GM23338 (cell line): ENCODE measurements around the gene PPP1R10. TPM values are rescaled to one million over a fixed set of nuclear protein-coding genes. Genes with fewer than 3 reads are reported as not detected.

Experiments used
- ATAC-seq: fragments of 200-7000 bp; cut with Tn5 transposase; 3 replicates; pipeline ENCODE4 v1.9.1; 2020
- DNase-seq: peaks from one replicate; pipeline ENCODE4 v3.0.0-alpha.2; 2015; ENCODE audit warnings: low spot score
- H2AFZ ChIP-seq: fragments of 200-600 bp; sonication (generic); 2 replicates; pipeline ENCODE4 v1.8.0; 2016; ENCODE audit warnings: antibody characterized with exemption, mild to moderate bottlenecking, moderate library complexity
- H3F3A ChIP-seq: fragments of 200-600 bp; sonication (generic); replicated peaks from 2 replicates; pipeline ENCODE4 v1.8.0; 2017; ENCODE audit warnings: antibody characterized with exemption, mixed run types, low read depth
- H3K27ac ChIP-seq: fragments of 200-600 bp; sonication (generic); 2 replicates; pipeline ENCODE4 v1.6.1; 2016; ENCODE audit warnings: low read depth
- H3K27me3 ChIP-seq: fragments of 200-600 bp; sonication (generic); 2 replicates; pipeline ENCODE4 v1.8.0; 2016; ENCODE audit warnings: mild to moderate bottlenecking, mixed run types, moderate library complexity; ENCODE audit not compliant: insufficient read depth
- H3K36me3 ChIP-seq: fragments of 200-600 bp; sonication (generic); 2 replicates; pipeline ENCODE4 v1.8.0; 2016; ENCODE audit warnings: mild to moderate bottlenecking; ENCODE audit not compliant: insufficient read depth
- H3K4me1 ChIP-seq: fragments of 200-600 bp; sonication (generic); 2 replicates; pipeline ENCODE4 v1.8.0; 2016; ENCODE audit warnings: mild to moderate bottlenecking, moderate library complexity; ENCODE audit not compliant: insufficient read depth
- H3K4me2 ChIP-seq: fragments of 200-600 bp; sonication (generic); 2 replicates; pipeline ENCODE4 v1.7.1; 2017; ENCODE audit warnings: mixed run types
- H3K4me3 ChIP-seq: fragments of 200-600 bp; sonication (generic); 2 replicates; pipeline ENCODE4 v1.6.1; 2016; ENCODE audit warnings: mixed run types
- H3K79me2 ChIP-seq: fragments of 200-600 bp; sonication (generic); replicated peaks from 2 replicates; pipeline ENCODE4 v1.8.0; 2017; ENCODE audit warnings: mild to moderate bottlenecking; ENCODE audit not compliant: insufficient read depth
- H3K9me2 ChIP-seq: fragments of 200-600 bp; sonication (generic); 2 replicates; pipeline ENCODE4 v1.8.0; 2017; ENCODE audit not compliant: insufficient read depth
- H4K20me1 ChIP-seq: fragments of 200-600 bp; sonication (generic); replicated peaks from 2 replicates; pipeline ENCODE4 v1.8.0; 2017; ENCODE audit warnings: mild to moderate bottlenecking; ENCODE audit not compliant: insufficient read depth
- H3K27ac Mint-ChIP-seq: 2 replicates; pipeline ENCODE4 v1.8.0; 2020; ENCODE audit warnings: inconsistent platforms, mild to moderate bottlenecking, moderate library complexity, mixed read lengths
- H3K27me3 Mint-ChIP-seq: 3 replicates; pipeline ENCODE4 v1.8.0; 2022; ENCODE audit warnings: low read depth, mild to moderate bottlenecking, moderate library complexity, mixed read lengths, inconsistent platforms; ENCODE audit not compliant: insufficient read depth, poor library complexity
- H3K36me3 Mint-ChIP-seq: 3 replicates; pipeline ENCODE4 v1.8.0; 2021; ENCODE audit warnings: low read depth, mild to moderate bottlenecking, inconsistent platforms, moderate library complexity, mixed read lengths
- H3K4me1 Mint-ChIP-seq: 3 replicates; pipeline ENCODE4 v1.8.0; 2020; ENCODE audit warnings: mild to moderate bottlenecking, inconsistent platforms, mixed read lengths
- H3K4me3 Mint-ChIP-seq: 3 replicates; pipeline ENCODE4 v1.8.0; 2021; ENCODE audit warnings: moderate library complexity, mild to moderate bottlenecking, inconsistent platforms, mixed read lengths
- H3K9me3 Mint-ChIP-seq: 3 replicates; pipeline ENCODE4 v1.8.0; 2020; ENCODE audit warnings: moderate library complexity, mild to moderate bottlenecking, inconsistent platforms, mixed read lengths
- CREB1 ChIP-seq: fragments of 250-450 bp; sonication (Bioruptor Pico); IDR thresholded peaks from 2 replicates; pipeline ENCODE4 v1.5.0; 2020; ENCODE audit warnings: low read depth, mild to moderate bottlenecking, moderate library complexity
- EZH2phosphoT487 ChIP-seq: fragments of 200-600 bp; sonication (generic); IDR thresholded peaks from one replicate; pipeline ENCODE4 v1.8.1; 2018; ENCODE audit warnings: antibody characterized with exemption; ENCODE audit not compliant: unreplicated experiment
- JUNB ChIP-seq: IDR thresholded peaks from one replicate; pipeline ENCODE4 v1.6.1; 2016; ENCODE audit warnings: antibody characterized with exemption; ENCODE audit not compliant: unreplicated experiment
- polyA plus RNA-seq: library from polyadenylated mRNA; unstranded; fragments of >200 nt; fragmentation: Nextera tagmentation; extraction: Ambion mirVana; gene quantifications from 2 replicates; pipeline ENCODE4 v1.2.1, GENCODE V29; 2016
- total RNA-seq: library from RNA; depleted of rRNA; stranded (reverse); fragments of >200 nt; shearing (Covaris generic); gene quantifications from 2 replicates; pipeline ENCODE4 v1.2.3, GENCODE V29; 2014
- TF ChIP-seq, protein P1 (sequence below): fragments of 250-450 bp; sonication (Bioruptor Pico); IDR thresholded peaks from 2 replicates; pipeline ENCODE4 v1.5.0; 2020; ENCODE audit warnings: mild to moderate bottlenecking, moderate library complexity

PPP1R10 gene
- total and polyA plus RNA-seq, 2 experiments from 2014 or later: 41.3 to 42.9 TPM

DNA sequence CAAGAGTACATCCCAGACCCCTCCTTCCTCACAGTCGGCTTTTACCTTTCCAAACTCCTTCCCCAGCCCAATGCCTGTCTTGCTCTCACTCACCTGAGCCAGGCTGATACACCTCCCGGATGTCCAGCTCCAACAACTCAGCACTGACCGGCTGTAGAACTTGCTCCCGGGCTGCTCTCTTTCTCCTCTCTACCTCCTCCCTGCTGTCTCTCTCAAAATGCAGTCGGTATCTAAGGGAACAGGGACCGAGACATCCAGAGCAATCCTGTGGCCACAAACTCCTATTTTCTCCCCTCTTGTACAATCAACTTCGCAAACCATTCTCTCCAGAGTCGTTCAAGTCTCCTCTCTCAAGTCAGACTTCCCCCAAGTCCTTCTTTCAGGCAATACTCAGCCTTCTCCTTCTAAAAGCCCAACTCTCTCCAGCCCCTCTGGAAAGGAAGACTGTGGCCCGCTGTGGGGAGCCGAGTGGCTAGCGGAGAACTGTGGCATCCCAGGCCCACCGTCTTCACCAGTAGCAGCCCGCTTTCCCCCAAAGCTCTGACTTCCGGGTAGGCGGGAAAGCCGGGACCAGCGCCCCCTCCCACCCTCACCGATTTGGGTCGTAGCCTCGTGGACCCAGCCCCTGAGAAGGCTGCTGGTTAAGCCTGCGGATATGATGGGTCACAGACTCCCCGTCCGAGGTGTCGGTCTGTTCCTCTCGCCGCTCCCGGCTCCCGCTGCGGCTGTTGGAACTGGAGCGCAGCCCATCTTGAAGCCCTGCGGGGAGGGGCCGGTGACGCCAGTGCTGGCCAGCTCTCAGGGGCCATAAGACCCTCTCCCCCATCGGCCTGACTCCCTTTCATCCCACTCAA, 61.9 kb downstream of the PPP1R10 start:
- Mint-ChIP-seq H3K4me1 (peaks cover 12% of the 10 kb centered on the region), H3K27ac (peak overlapping the region; percentile 98), H3K4me3 (peak overlapping the region; percentile 98), H3K36me3 (peaks cover 63% of the 10 kb centered on the region), H3K9me3 (peaks cover 3% of the 10 kb centered on the region; the same call in 1 of the 3 replicates), H3K27me3 (peaks cover 15% of the 10 kb centered on the region)
- H3F3A ChIP-seq: peaks cover 20% of the 10 kb centered on the region; the same call in 1 of the 2 replicates
- DNase-seq: peak; percentile 71
- peaks cover 38% of the 10 kb centered on the region for H3K79me2 ChIP-seq
- peak overlapping the region; percentile 65 for H3K4me3 ChIP-seq
- no peaks in the 10 kb centered on the region for H3K9me2 ChIP-seq
- peaks cover 9% of the 10 kb centered on the region; the same call in 1 of the 2 replicates for H3K4me1 ChIP-seq
- H2AFZ ChIP-seq: peak overlapping the region; percentile 98
- peak overlapping the region; percentile 80 for H3K4me2 ChIP-seq
- H3K27me3 ChIP-seq: no peaks in the 10 kb centered on the region
- TF ChIP-seq, protein P1, sequence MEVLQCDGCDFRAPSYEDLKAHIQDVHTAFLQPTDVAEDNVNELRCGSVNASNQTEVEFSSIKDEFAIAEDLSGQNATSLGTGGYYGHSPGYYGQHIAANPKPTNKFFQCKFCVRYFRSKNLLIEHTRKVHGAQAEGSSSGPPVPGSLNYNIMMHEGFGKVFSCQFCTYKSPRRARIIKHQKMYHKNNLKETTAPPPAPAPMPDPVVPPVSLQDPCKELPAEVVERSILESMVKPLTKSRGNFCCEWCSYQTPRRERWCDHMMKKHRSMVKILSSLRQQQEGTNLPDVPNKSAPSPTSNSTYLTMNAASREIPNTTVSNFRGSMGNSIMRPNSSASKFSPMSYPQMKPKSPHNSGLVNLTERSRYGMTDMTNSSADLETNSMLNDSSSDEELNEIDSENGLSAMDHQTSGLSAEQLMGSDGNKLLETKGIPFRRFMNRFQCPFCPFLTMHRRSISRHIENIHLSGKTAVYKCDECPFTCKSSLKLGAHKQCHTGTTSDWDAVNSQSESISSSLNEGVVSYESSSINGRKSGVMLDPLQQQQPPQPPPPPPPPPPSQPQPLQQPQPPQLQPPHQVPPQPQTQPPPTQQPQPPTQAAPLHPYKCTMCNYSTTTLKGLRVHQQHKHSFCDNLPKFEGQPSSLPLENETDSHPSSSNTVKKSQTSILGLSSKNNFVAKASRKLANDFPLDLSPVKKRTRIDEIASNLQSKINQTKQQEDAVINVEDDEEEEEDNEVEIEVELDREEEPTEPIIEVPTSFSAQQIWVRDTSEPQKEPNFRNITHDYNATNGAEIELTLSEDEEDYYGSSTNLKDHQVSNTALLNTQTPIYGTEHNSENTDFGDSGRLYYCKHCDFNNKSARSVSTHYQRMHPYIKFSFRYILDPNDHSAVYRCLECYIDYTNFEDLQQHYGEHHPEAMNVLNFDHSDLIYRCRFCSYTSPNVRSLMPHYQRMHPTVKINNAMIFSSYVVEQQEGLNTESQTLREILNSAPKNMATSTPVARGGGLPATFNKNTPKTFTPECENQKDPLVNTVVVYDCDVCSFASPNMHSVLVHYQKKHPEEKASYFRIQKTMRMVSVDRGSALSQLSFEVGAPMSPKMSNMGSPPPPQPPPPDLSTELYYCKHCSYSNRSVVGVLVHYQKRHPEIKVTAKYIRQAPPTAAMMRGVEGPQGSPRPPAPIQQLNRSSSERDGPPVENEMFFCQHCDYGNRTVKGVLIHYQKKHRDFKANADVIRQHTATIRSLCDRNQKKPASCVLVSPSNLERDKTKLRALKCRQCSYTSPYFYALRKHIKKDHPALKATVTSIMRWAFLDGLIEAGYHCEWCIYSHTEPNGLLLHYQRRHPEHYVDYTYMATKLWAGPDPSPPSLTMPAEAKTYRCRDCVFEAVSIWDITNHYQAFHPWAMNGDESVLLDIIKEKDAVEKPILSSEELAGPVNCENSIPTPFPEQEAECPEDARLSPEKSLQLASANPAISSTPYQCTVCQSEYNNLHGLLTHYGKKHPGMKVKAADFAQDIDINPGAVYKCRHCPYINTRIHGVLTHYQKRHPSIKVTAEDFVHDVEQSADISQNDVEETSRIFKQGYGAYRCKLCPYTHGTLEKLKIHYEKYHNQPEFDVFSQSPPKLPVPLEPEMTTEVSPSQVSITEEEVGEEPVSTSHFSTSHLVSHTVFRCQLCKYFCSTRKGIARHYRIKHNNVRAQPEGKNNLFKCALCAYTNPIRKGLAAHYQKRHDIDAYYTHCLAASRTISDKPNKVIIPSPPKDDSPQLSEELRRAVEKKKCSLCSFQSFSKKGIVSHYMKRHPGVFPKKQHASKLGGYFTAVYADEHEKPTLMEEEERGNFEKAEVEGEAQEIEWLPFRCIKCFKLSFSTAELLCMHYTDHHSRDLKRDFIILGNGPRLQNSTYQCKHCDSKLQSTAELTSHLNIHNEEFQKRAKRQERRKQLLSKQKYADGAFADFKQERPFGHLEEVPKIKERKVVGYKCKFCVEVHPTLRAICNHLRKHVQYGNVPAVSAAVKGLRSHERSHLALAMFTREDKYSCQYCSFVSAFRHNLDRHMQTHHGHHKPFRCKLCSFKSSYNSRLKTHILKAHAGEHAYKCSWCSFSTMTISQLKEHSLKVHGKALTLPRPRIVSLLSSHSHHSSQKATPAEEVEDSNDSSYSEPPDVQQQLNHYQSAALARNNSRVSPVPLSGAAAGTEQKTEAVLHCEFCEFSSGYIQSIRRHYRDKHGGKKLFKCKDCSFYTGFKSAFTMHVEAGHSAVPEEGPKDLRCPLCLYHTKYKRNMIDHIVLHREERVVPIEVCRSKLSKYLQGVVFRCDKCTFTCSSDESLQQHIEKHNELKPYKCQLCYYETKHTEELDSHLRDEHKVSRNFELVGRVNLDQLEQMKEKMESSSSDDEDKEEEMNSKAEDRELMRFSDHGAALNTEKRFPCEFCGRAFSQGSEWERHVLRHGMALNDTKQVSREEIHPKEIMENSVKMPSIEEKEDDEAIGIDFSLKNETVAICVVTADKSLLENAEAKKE: no peak
- no peak for TF ChIP-seq EZH2phosphoT487
- TF ChIP-seq CREB1 (CRISPR knock-in tag): peak; percentile 36; the same call in 1 of the 2 replicates
- TF ChIP-seq JUNB: no peak
- H3K36me3 ChIP-seq: no peaks in the 10 kb centered on the region; the same call in 1 of the 2 replicates
- peak; percentile 28 for ATAC-seq
- H4K20me1 ChIP-seq: peaks cover 14% of the 10 kb centered on the region
- peak overlapping the region; percentile 94 for H3K27ac ChIP-seq
